SK-N-SH (cell line): Measurements from ENCODE around the gene DELE1. TPM values are rescaled to one million over a fixed set of nuclear protein-coding genes. Genes with fewer than 3 reads are reported as not detected.

Experiments
- CTCF ChIA-PET: fragments of 300-600, 350-600 bp; formaldehyde crosslinking; extraction: SDS; loops from one replicate; lab custom pipeline; 2021; lab: Yijun Ruan, JAX
- POLR2A ChIA-PET: fragments of 350-600 bp; sonication (Branson Sonifier 250); formaldehyde crosslinking; extraction: SDS; loops from one replicate; lab custom pipeline; 2020; ENCODE audit warnings: antibody characterized with exemption, inconsistent platforms; lab: Yijun Ruan, JAX
- DNase-seq: peaks from one replicate; pipeline ENCODE4 v3.0.0; 2012
- H2AFZ ChIP-seq: fragments of 200-600 bp; sonication (generic); 2 replicates; pipeline ENCODE4 v1.8.1; 2016; ENCODE audit warnings: antibody characterized with exemption, mild to moderate bottlenecking, low read depth
- H3F3A ChIP-seq: fragments of 200-600 bp; sonication (generic); replicated peaks from 2 replicates; pipeline ENCODE3; 2016; ENCODE audit warnings: antibody characterized with exemption, mild to moderate bottlenecking; ENCODE audit not compliant: insufficient read depth
- H3K27ac ChIP-seq, 2 experiments: fragments of 200-500 bp in 1 of 2; fragments of 200-600 bp in 1 of 2; sonication (Bioruptor generic) in 1 of 2; sonication (generic), shearing (Covaris generic) in 1 of 2; 2 replicates each; pipeline versions ENCODE4 v1.5.1 to v1.6.1; 2014 to 2016; ENCODE audit warnings: low read depth in 2 of 2, inconsistent platforms in 1 of 2, low read length in 1 of 2, mild to moderate bottlenecking in 1 of 2, mixed read lengths in 1 of 2
- H3K27me3 ChIP-seq: fragments of 200-600 bp; sonication (generic), shearing (Covaris generic); 2 replicates; pipeline ENCODE4 v1.6.1; 2016; ENCODE audit warnings: mixed run types; ENCODE audit not compliant: insufficient read depth
- H3K36me3 ChIP-seq, 2 experiments: fragments of 200-500 bp in 1 of 2; fragments of 200-600 bp in 1 of 2; sonication (Bioruptor generic) in 1 of 2; sonication (generic) in 1 of 2; replicated peaks in 1 of 2; 2 replicates each; pipeline versions ENCODE3 to v1.5.1; 2014 to 2016; ENCODE audit warnings: low read length in 1 of 2, mild to moderate bottlenecking in 1 of 2; ENCODE audit not compliant: insufficient read depth in 2 of 2, control insufficient read depth in 1 of 2
- H3K4me1 ChIP-seq, 2 experiments: fragments of 200-500 bp in 1 of 2; fragments of 200-600 bp in 1 of 2; sonication (Bioruptor generic) in 1 of 2; sonication (generic), shearing (Covaris generic) in 1 of 2; 2 replicates each; pipeline versions ENCODE4 v1.5.1 to v1.6.1; 2014 to 2016; ENCODE audit warnings: low read depth in 1 of 2, low read length in 1 of 2, mixed run types in 1 of 2; ENCODE audit not compliant: insufficient read depth in 2 of 2, control insufficient read depth in 1 of 2
- H3K4me2 ChIP-seq: fragments of 200-600 bp; sonication (generic), shearing (Covaris generic); 2 replicates; pipeline ENCODE4 v1.6.1; 2017; ENCODE audit warnings: mixed run types
- H3K4me3 ChIP-seq, 2 experiments: fragments of 200-500 bp in 1 of 2; fragments of 200-600 bp in 1 of 2; sonication (Bioruptor generic) in 1 of 2; sonication (generic), shearing (Covaris generic) in 1 of 2; 2 replicates each; pipeline versions ENCODE4 v1.5.1 to v1.8.1; 2014 to 2016; ENCODE audit warnings: low read depth in 2 of 2, inconsistent platforms in 1 of 2, low read length in 1 of 2, mild to moderate bottlenecking in 1 of 2, mixed read lengths in 1 of 2, moderate library complexity in 1 of 2
- H3K79me2 ChIP-seq: fragments of 200-600 bp; sonication (generic); 2 replicates; pipeline ENCODE4 v1.8.1; 2017; ENCODE audit warnings: mild to moderate bottlenecking; ENCODE audit not compliant: insufficient read depth
- H3K9ac ChIP-seq: fragments of 200-600 bp; sonication (generic); 2 replicates; pipeline ENCODE4 v1.6.1; 2017; ENCODE audit warnings: mixed run types
- H3K9me2 ChIP-seq: fragments of 200-600 bp; sonication (generic); 2 replicates; pipeline ENCODE4 v1.6.1; 2017; ENCODE audit warnings: mixed run types
- H3K9me3 ChIP-seq: fragments of 200-600 bp; sonication (generic); 2 replicates; pipeline ENCODE4 v1.6.1; 2017; ENCODE audit warnings: mixed run types, mild to moderate bottlenecking, moderate library complexity
- H4K20me1 ChIP-seq: fragments of 200-600 bp; sonication (generic); 2 replicates; pipeline ENCODE4 v1.6.1; 2017; ENCODE audit warnings: mild to moderate bottlenecking, mixed run types; ENCODE audit not compliant: insufficient read depth
- EP300 ChIP-seq, 2 experiments: IDR thresholded peaks; 2 replicates each; pipeline versions ENCODE4 v1.4.0 to v1.6.1; 2012; ENCODE audit warnings: borderline replicate concordance in 1 of 2, low read depth in 1 of 2, low read length in 1 of 2
- FOSL2 ChIP-seq: IDR thresholded peaks from 2 replicates; pipeline ENCODE4 v1.4.0; 2012; ENCODE audit warnings: low read depth, mild to moderate bottlenecking, moderate library complexity, borderline replicate concordance
- FOXJ3 ChIP-seq: sonication (generic); formaldehyde crosslinking; IDR thresholded peaks from 2 replicates; pipeline ENCODE4 v1.5.1; 2020; ENCODE audit warnings: mild to moderate bottlenecking, missing genetic modification reagents
- GABPA ChIP-seq: IDR thresholded peaks from 2 replicates; pipeline ENCODE4 v1.4.0; 2012; ENCODE audit warnings: low read depth, mild to moderate bottlenecking
- POLR2AphosphoS5 ChIP-seq: IDR thresholded peaks from 2 replicates; pipeline ENCODE4 v1.6.1; 2012; ENCODE audit warnings: low read depth, low read length
- RFX5 ChIP-seq: IDR thresholded peaks from 2 replicates; pipeline ENCODE4 v1.6.1; 2012; ENCODE audit warnings: mild to moderate bottlenecking, improper control_type of control experiment, low read length
- SIN3A ChIP-seq: IDR thresholded peaks from 2 replicates; pipeline ENCODE4 v1.6.1; 2012; ENCODE audit warnings: low read depth, mild to moderate bottlenecking, low read length, moderate library complexity, borderline replicate concordance
- SMC3 ChIP-seq: IDR thresholded peaks from 2 replicates; pipeline ENCODE4 v1.6.1; 2012; ENCODE audit warnings: low read depth, low read length, improper control_type of control experiment
- TAF1 ChIP-seq: IDR thresholded peaks from 2 replicates; pipeline ENCODE4 v1.6.1; 2012; ENCODE audit warnings: low read depth, mild to moderate bottlenecking, low read length, moderate library complexity, borderline replicate concordance
- TEAD4 ChIP-seq: IDR thresholded peaks from 2 replicates; pipeline ENCODE4 v1.4.0; 2012; ENCODE audit warnings: mild to moderate bottlenecking, borderline replicate concordance; ENCODE audit not compliant: insufficient read depth
- WGBS: methylation state at CpG from one replicate; pipeline ENCODE4 v1.1.6; 2017; ENCODE audit warnings: low lambda C conversion rate; 5-methylcytosine and 5-hydroxymethylcytosine counted together
- polyA plus RNA-seq, 3 experiments: library from polyadenylated mRNA; depleted of rRNA; stranded (reverse); fragments of >200 nt; gene quantifications; 2 replicates each; pipeline ENCODE4 v1.2.3, GENCODE V29; 2012
- TF ChIP-seq, protein P1 (sequence below): fragments of 150-350 bp; IDR thresholded peaks from 2 replicates; pipeline ENCODE4 v1.6.1; 2016; ENCODE audit warnings: mild to moderate bottlenecking, low read depth, low read length
- TF ChIP-seq, protein P2 (sequence below): IDR thresholded peaks from 2 replicates; pipeline ENCODE4 v1.4.0; 2012; ENCODE audit warnings: low read depth, borderline replicate concordance
- TF ChIP-seq, protein P3 (sequence below): IDR thresholded peaks from 2 replicates; pipeline ENCODE4 v1.4.0; 2012; ENCODE audit warnings: low read depth, borderline replicate concordance
- TF ChIP-seq, protein P4 (sequence below): IDR thresholded peaks from 2 replicates; pipeline ENCODE4 v1.6.1; 2012; ENCODE audit warnings: mild to moderate bottlenecking, low read depth, low read length, moderate library complexity
- TF ChIP-seq, protein P5 (sequence below): fragments of 200-600 bp; sonication (generic); IDR thresholded peaks from 2 replicates; pipeline ENCODE4 v1.6.1; 2017; ENCODE audit warnings: antibody characterized with exemption, mild to moderate bottlenecking, moderate library complexity

Gene DELE1
- polyA plus RNA-seq, 1 of the 3 experiments (the other 2 are of a cell fraction) = 60.3 TPM

DNA sequence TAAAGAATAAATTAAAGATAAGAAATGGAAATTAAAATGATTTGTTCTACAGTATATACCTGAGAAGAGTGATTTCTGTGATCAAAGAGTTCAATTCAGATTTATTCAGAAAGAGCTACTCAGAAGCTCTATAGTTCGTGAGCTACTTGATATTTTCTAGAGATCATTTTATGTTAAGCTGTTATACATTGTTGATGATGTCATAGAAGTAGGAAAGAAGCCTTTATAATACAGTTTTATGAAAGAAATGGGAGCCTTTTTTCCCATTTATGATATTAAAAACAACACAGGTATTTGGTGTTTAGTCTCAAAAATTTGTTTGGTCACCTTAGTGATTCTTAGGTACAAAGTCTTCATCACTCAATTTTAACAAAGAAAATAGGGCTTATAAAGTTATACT lies 66.0 kb downstream of the DELE1 start:
- POLR2A ChIA-PET = interaction anchor here (0.6 to 0.7 kb wide), 2 partner anchors 179 to 333 kb away, joined by 3 read pairs; no protein-coding TSS in a partner anchor
- WGBS = 11% methylated on average over 1 of the region's 1 CpG

More for the DNA sequence above, 66.0 kb downstream of the DELE1 start:
- no peak overlapping the region for H3K4me2 ChIP-seq
- H3K4me1 ChIP-seq = no peaks in the 10 kb centered on the region
- peaks cover 18% of the 10 kb centered on the region for H3F3A ChIP-seq
- no peaks in the 10 kb centered on the region for H3K9me2 ChIP-seq
- no peaks in the 10 kb centered on the region for H3K9me3 ChIP-seq
- no peak overlapping the region for H3K4me3 ChIP-seq
- no peak overlapping the region for H2AFZ ChIP-seq
- TF ChIP-seq, protein P1, sequence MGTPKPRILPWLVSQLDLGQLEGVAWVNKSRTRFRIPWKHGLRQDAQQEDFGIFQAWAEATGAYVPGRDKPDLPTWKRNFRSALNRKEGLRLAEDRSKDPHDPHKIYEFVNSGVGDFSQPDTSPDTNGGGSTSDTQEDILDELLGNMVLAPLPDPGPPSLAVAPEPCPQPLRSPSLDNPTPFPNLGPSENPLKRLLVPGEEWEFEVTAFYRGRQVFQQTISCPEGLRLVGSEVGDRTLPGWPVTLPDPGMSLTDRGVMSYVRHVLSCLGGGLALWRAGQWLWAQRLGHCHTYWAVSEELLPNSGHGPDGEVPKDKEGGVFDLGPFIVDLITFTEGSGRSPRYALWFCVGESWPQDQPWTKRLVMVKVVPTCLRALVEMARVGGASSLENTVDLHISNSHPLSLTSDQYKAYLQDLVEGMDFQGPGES = no peak
- TF ChIP-seq, protein P2, sequence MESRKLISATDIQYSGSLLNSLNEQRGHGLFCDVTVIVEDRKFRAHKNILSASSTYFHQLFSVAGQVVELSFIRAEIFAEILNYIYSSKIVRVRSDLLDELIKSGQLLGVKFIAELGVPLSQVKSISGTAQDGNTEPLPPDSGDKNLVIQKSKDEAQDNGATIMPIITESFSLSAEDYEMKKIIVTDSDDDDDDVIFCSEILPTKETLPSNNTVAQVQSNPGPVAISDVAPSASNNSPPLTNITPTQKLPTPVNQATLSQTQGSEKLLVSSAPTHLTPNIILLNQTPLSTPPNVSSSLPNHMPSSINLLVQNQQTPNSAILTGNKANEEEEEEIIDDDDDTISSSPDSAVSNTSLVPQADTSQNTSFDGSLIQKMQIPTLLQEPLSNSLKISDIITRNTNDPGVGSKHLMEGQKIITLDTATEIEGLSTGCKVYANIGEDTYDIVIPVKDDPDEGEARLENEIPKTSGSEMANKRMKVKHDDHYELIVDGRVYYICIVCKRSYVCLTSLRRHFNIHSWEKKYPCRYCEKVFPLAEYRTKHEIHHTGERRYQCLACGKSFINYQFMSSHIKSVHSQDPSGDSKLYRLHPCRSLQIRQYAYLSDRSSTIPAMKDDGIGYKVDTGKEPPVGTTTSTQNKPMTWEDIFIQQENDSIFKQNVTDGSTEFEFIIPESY = no peak
- TF ChIP-seq FOXJ3 (CRISPR knock-in tag) = no peak
- no peak for TF ChIP-seq TEAD4
- no peak for TF ChIP-seq SMC3
- no peak for TF ChIP-seq FOSL2
- TF ChIP-seq GABPA = no peak
- TF ChIP-seq POLR2AphosphoS5 = no peak
- no peak for TF ChIP-seq EP300 (IDR thresholded peaks at IDR 0.05; ENCODE audit: borderline replicate concordance in 1 of 2, low read depth in 1 of 2, low read length in 1 of 2)
- TF ChIP-seq, protein P3, sequence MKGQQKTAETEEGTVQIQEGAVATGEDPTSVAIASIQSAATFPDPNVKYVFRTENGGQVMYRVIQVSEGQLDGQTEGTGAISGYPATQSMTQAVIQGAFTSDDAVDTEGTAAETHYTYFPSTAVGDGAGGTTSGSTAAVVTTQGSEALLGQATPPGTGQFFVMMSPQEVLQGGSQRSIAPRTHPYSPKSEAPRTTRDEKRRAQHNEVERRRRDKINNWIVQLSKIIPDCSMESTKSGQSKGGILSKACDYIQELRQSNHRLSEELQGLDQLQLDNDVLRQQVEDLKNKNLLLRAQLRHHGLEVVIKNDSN = no peak
- no peak for TF ChIP-seq TAF1
- no peak for TF ChIP-seq SIN3A
- TF ChIP-seq, protein P4, sequence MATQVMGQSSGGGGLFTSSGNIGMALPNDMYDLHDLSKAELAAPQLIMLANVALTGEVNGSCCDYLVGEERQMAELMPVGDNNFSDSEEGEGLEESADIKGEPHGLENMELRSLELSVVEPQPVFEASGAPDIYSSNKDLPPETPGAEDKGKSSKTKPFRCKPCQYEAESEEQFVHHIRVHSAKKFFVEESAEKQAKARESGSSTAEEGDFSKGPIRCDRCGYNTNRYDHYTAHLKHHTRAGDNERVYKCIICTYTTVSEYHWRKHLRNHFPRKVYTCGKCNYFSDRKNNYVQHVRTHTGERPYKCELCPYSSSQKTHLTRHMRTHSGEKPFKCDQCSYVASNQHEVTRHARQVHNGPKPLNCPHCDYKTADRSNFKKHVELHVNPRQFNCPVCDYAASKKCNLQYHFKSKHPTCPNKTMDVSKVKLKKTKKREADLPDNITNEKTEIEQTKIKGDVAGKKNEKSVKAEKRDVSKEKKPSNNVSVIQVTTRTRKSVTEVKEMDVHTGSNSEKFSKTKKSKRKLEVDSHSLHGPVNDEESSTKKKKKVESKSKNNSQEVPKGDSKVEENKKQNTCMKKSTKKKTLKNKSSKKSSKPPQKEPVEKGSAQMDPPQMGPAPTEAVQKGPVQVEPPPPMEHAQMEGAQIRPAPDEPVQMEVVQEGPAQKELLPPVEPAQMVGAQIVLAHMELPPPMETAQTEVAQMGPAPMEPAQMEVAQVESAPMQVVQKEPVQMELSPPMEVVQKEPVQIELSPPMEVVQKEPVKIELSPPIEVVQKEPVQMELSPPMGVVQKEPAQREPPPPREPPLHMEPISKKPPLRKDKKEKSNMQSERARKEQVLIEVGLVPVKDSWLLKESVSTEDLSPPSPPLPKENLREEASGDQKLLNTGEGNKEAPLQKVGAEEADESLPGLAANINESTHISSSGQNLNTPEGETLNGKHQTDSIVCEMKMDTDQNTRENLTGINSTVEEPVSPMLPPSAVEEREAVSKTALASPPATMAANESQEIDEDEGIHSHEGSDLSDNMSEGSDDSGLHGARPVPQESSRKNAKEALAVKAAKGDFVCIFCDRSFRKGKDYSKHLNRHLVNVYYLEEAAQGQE = no peak
- TF ChIP-seq RFX5 = no peak
- TF ChIP-seq, protein P5, sequence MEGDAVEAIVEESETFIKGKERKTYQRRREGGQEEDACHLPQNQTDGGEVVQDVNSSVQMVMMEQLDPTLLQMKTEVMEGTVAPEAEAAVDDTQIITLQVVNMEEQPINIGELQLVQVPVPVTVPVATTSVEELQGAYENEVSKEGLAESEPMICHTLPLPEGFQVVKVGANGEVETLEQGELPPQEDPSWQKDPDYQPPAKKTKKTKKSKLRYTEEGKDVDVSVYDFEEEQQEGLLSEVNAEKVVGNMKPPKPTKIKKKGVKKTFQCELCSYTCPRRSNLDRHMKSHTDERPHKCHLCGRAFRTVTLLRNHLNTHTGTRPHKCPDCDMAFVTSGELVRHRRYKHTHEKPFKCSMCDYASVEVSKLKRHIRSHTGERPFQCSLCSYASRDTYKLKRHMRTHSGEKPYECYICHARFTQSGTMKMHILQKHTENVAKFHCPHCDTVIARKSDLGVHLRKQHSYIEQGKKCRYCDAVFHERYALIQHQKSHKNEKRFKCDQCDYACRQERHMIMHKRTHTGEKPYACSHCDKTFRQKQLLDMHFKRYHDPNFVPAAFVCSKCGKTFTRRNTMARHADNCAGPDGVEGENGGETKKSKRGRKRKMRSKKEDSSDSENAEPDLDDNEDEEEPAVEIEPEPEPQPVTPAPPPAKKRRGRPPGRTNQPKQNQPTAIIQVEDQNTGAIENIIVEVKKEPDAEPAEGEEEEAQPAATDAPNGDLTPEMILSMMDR = no peak
- no peak for DNase-seq
- no peak overlapping the region for H3K9ac ChIP-seq
- H3K36me3 ChIP-seq = peaks cover 48 to 73% of the 10 kb centered on the region in 2 experiments
- H3K27ac ChIP-seq = no peak overlapping the region
- no peaks in the 10 kb centered on the region for H3K79me2 ChIP-seq
- peaks cover 9% of the 10 kb centered on the region for H4K20me1 ChIP-seq
- H3K27me3 ChIP-seq = no peaks in the 10 kb centered on the region
- CTCF ChIA-PET = interaction anchor here (0.6 to 11.6 kb wide), 12 partner anchors 8 to 339 kb away, joined by 3 to 164 read pairs (median 8); partner anchors contain the start of genes GNPDA1 and RNF14
